GM18505 (cell line): ENCODE results near the gene BMAL2.
A peak's percentile ranks its signal among the peaks of the same experiment; 100 is the strongest.

ENCODE experiments used
- ATAC-seq: cut with Tn5 transposase; IDR thresholded peaks from one replicate; pipeline ENCODE4 v1.9.1; 2021; ENCODE audit not compliant: unreplicated experiment
- POLR2A ChIP-seq: IDR thresholded peaks from 4 replicates; pipeline ENCODE4 v1.6.1; 2011; ENCODE audit warnings: borderline replicate concordance; ENCODE audit not compliant: insufficient read depth, insufficient read length; ENCODE audit errors: extremely low read depth

The BMAL2 gene

GRCh38 chr12:27333403-27334009 lies 870 bp downstream of the BMAL2 start:
- no peak for TF ChIP-seq POLR2A
- ATAC-seq, result peak; percentile 26

- TF ChIP-seq POLR2A, result no peak
- no peak for ATAC-seq
These were observed 1.5 kb downstream of the BMAL2 start for GRCh38 chr12:27334042-27334720.

GRCh38 chr12:27334721-27335082 lies 2.1 kb downstream of the BMAL2 start:
- no peak for TF ChIP-seq POLR2A
- no peak for ATAC-seq

GRCh38 chr12:27335364-27336281 lies 3.0 kb downstream of the BMAL2 start:
- TF ChIP-seq POLR2A, result no peak
- no peak for ATAC-seq

- ATAC-seq, result no peak
These were observed 3.6 kb downstream of the BMAL2 start for GRCh38 chr12:27336282-27336653.

GRCh38 chr12:27337376-27337775 lies 4.7 kb downstream of the BMAL2 start:
- TF ChIP-seq POLR2A, result no peak
- no peak for ATAC-seq

More at GRCh38 chr12:27336282-27336653, 3.6 kb downstream of the BMAL2 start:
- TF ChIP-seq POLR2A, result no peak

GRCh38 chr12:27338473-27338872 lies 5.8 kb downstream of the BMAL2 start:
- TF ChIP-seq POLR2A, result no peak

GRCh38 chr12:27340971-27341370 lies 8.3 kb downstream of the BMAL2 start:
- ATAC-seq, result no peak
- TF ChIP-seq POLR2A, result no peak

More at GRCh38 chr12:27338473-27338872, 5.8 kb downstream of the BMAL2 start:
- ATAC-seq, result no peak

- ATAC-seq, result no peak
- no peak for TF ChIP-seq POLR2A
These were observed 9.9 kb downstream of the BMAL2 start for GRCh38 chr12:27342536-27342935.

GRCh38 chr12:27343255-27344000 lies 10.8 kb downstream of the BMAL2 start:
- no peak for TF ChIP-seq POLR2A
- no peak for ATAC-seq

GRCh38 chr12:27344246-27344645 lies 11.6 kb downstream of the BMAL2 start:
- TF ChIP-seq POLR2A, result no peak
- ATAC-seq, result no peak

- no peak for TF ChIP-seq POLR2A
- no peak for ATAC-seq
These were observed 12.1 kb downstream of the BMAL2 start for GRCh38 chr12:27344760-27345159.

- no peak for TF ChIP-seq POLR2A
- ATAC-seq, result no peak
These were observed 12.7 kb downstream of the BMAL2 start for GRCh38 chr12:27345376-27345775.

GRCh38 chr12:27347779-27348178 lies 15.1 kb downstream of the BMAL2 start:
- TF ChIP-seq POLR2A, result no peak
- no peak for ATAC-seq

GRCh38 chr12:27351476-27351875 lies 18.8 kb downstream of the BMAL2 start:
- no peak for TF ChIP-seq POLR2A

More at GRCh38 chr12:27351476-27351875, 18.8 kb downstream of the BMAL2 start:
- no peak for ATAC-seq
